Calu3 (cell line): ENCODE data around the gene PROKR2. TPM values are rescaled to one million over a fixed set of nuclear protein-coding genes. Genes with fewer than 3 reads are reported as not detected.

Experiments
- BruUV-seq: library from RNA; stranded (reverse); fragments of 400-500 nt; replicated peaks from 2 replicates; lab custom pipeline; 2021; lab: Mats Ljungman, UMichigan
- CTCF ChIA-PET: fragments of 300-600 bp; sonication (Branson Sonifier 250); formaldehyde crosslinking; loops from one replicate; lab custom pipeline; 2022; ENCODE audit warnings: antibody characterized with exemption; lab: Charles Lee
- DNase-seq: peaks from one replicate; pipeline ENCODE4 v3.0.0; 2022
- H3K27ac Mint-ChIP-seq: one replicate; pipeline ENCODE4 v1.8.0; 2022; ENCODE audit warnings: mixed read lengths; ENCODE audit not compliant: unreplicated experiment
- H3K27me3 Mint-ChIP-seq: one replicate; pipeline ENCODE4 v1.8.0; 2022; ENCODE audit warnings: mixed read lengths; ENCODE audit not compliant: unreplicated experiment
- H3K36me3 Mint-ChIP-seq: one replicate; pipeline ENCODE4 v1.8.0; 2022; ENCODE audit warnings: mild to moderate bottlenecking, moderate library complexity, mixed read lengths; ENCODE audit not compliant: insufficient read depth, unreplicated experiment
- H3K4me1 Mint-ChIP-seq: one replicate; pipeline ENCODE4 v1.8.0; 2022; ENCODE audit warnings: mild to moderate bottlenecking, low read depth, mixed read lengths; ENCODE audit not compliant: unreplicated experiment
- H3K4me3 Mint-ChIP-seq: one replicate; pipeline ENCODE4 v1.8.0; 2022; ENCODE audit warnings: mild to moderate bottlenecking, low read depth, moderate library complexity, mixed read lengths; ENCODE audit not compliant: unreplicated experiment
- H3K9me3 Mint-ChIP-seq: one replicate; pipeline ENCODE4 v1.8.0; 2022; ENCODE audit warnings: low read depth, mixed read lengths; ENCODE audit not compliant: unreplicated experiment
- CTCF ChIP-seq: fragments of 200-600 bp; IDR thresholded peaks from one replicate; pipeline ENCODE4 v1.8.0; 2022; ENCODE audit warnings: antibody characterized with exemption; ENCODE audit not compliant: unreplicated experiment
- intact Hi-C: fragments of 100-400 bp; cut with micrococcal nuclease; formaldehyde crosslinking; loops from one replicate; pipeline ENCODE4 v1.10.0; 2022; ENCODE audit not compliant: unreplicated experiment
- total RNA-seq: library from RNA; stranded (reverse); gene quantifications from 2 replicates; pipeline ENCODE4 v1.2.3, GENCODE V29; 2022

The PROKR2 gene
- total RNA-seq, 1 experiment from 2014 or later = not detected

DNA sequence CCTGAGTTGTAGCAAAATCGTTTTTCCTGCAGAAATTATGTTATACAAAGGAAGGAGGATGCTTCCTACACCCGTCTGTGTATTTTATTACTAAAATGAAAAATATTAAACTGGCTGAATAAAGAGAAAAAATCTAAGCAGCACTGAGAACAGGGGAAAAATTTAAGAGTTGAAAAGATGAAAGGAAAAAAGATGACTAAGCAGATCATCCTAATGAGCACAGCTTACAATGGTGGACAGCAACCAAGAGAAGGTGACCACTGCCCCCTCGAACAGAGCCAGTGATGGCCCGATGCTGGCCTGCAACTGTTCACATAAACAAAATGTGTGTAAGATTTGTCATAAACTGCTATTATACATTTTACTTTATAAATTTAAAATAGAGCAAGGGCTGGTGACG, 4.2 kb downstream of the PROKR2 start:
- no peak for TF ChIP-seq CTCF
- CTCF ChIA-PET = no interaction called here
- no TSS peak for BruUV-seq
- intact Hi-C loops = no loop called here
- Mint-ChIP-seq H3K9me3 (peaks cover 8% of the 10 kb centered on the region), H3K4me1 (no peaks in the 10 kb centered on the region), H3K27ac (no peak overlapping the region), H3K36me3 (no peaks in the 10 kb centered on the region), H3K4me3 (no peak overlapping the region), H3K27me3 (peaks cover 14% of the 10 kb centered on the region)
- no peak for DNase-seq

GRCh38 chr20:5309971-5310370, 6.8 kb downstream of the PROKR2 start:
- Mint-ChIP-seq H3K9me3 (peaks cover 11% of the 10 kb centered on the region), H3K27ac (no peak overlapping the region), H3K4me1 (no peaks in the 10 kb centered on the region), H3K36me3 (no peaks in the 10 kb centered on the region), H3K4me3 (no peak overlapping the region), H3K27me3 (peaks cover 22% of the 10 kb centered on the region)
- no peak for TF ChIP-seq CTCF
- intact Hi-C loops = no loop called here
- CTCF ChIA-PET = no interaction called here
- DNase-seq = no peak
- no TSS peak for BruUV-seq

- Mint-ChIP-seq H3K4me3 (no peak overlapping the region), H3K36me3 (no peaks in the 10 kb centered on the region), H3K9me3 (no peaks in the 10 kb centered on the region), H3K27ac (no peak overlapping the region), H3K4me1 (no peaks in the 10 kb centered on the region), H3K27me3 (peaks cover 82% of the 10 kb centered on the region)
- CTCF ChIA-PET = no interaction called here
- TF ChIP-seq CTCF = no peak
- BruUV-seq = no TSS peak
- intact Hi-C loops = no loop called here
- DNase-seq = no peak
Measured at GRCh38 chr20:5298811-5299210, 17.9 kb downstream of the PROKR2 start.

GRCh38 chr20:5297280-5298004, 19.3 kb downstream of the PROKR2 start:
- H3K27me3 Mint-ChIP-seq = peaks cover 82% of the 10 kb centered on the region
- BruUV-seq = no TSS peak
- H3K27ac Mint-ChIP-seq = no peak overlapping the region
- H3K4me1 Mint-ChIP-seq = no peaks in the 10 kb centered on the region
- CTCF ChIA-PET = interaction anchor here (1.1 kb wide), 1 partner anchor 151 kb away, joined by 3 read pairs; no protein-coding TSS in a partner anchor
- H3K36me3 Mint-ChIP-seq = no peaks in the 10 kb centered on the region
- DNase-seq = no peak
- H3K4me3 Mint-ChIP-seq = no peak overlapping the region
- intact Hi-C loops = no loop called here
- H3K9me3 Mint-ChIP-seq = no peaks in the 10 kb centered on the region
- no peak for TF ChIP-seq CTCF
